Naive B cell (primary cell): ENCODE results near the gene MYL5. TPM values are rescaled to one million over a fixed set of nuclear protein-coding genes. Genes with fewer than 3 reads are reported as not detected.
"Not testable (repeated sequence)": the region's sequence is repeated elsewhere in the genome, so short reads cannot be mapped to it uniquely, and the experiment has no call there.

Experiments
- ATAC-seq, 2 donors: fragments of 150-1000 bp; cut with Tn5 transposase; 2 replicates each; pipeline ENCODE4 v1.10.0; 2021; ENCODE audit warnings: low read depth in 2 of 2, mild to moderate bottlenecking in 2 of 2, moderate library complexity in 2 of 2
- DNase-seq: peaks from one replicate; pipeline ENCODE4 v3.0.0; 2022
- H3K27ac Mint-ChIP-seq, 6 donors: one replicate each; pipeline ENCODE4 v1.8.0; 2020 to 2022; ENCODE audit warnings: mild to moderate bottlenecking in 6 of 6, mixed read lengths in 6 of 6, moderate library complexity in 5 of 6, inconsistent platforms in 2 of 6
- H3K27me3 Mint-ChIP-seq, 3 donors: one replicate each; pipeline ENCODE4 v1.8.0; 2021 to 2022; ENCODE audit warnings: mixed read lengths in 3 of 3, mild to moderate bottlenecking in 1 of 3
- H3K36me3 Mint-ChIP-seq, 2 donors: one replicate each; pipeline ENCODE4 v1.8.0; 2020 to 2022; ENCODE audit warnings: mixed read lengths in 2 of 2, inconsistent platforms in 1 of 2, mild to moderate bottlenecking in 1 of 2
- H3K4me1 Mint-ChIP-seq, 3 donors: one replicate each; pipeline ENCODE4 v1.8.0; 2020 to 2022; ENCODE audit warnings: mixed read lengths in 3 of 3, inconsistent platforms in 1 of 3, mild to moderate bottlenecking in 1 of 3, moderate library complexity in 1 of 3
- H3K4me3 Mint-ChIP-seq, 8 donors: one replicate each; pipeline ENCODE4 v1.8.0; 2020 to 2022; ENCODE audit warnings: mild to moderate bottlenecking in 8 of 8, mixed read lengths in 8 of 8, moderate library complexity in 8 of 8, inconsistent platforms in 2 of 8
- H3K9me3 Mint-ChIP-seq, 7 donors: one replicate each; pipeline ENCODE4 v1.8.0; 2020 to 2022; ENCODE audit warnings: mixed read lengths in 7 of 7, mild to moderate bottlenecking in 5 of 7, inconsistent platforms in 2 of 7, moderate library complexity in 1 of 7
- polyA plus RNA-seq, 6 donors: library from polyadenylated mRNA; unstranded; fragments of 300-500 nt; fragmentation: Illumina TruSeq; gene quantifications; one replicate each; pipeline ENCODE4 v1.2.3, GENCODE V29; 2021; ENCODE audit warnings: low read depth in 6 of 6

Gene MYL5
- polyA plus RNA-seq, 6 donors from 2014 or later: 7.3 to 13.4 (median 11.8) TPM

GRCh38 chr4:632196-632790 lies 42.0 kb upstream of the MYL5 start:
- ATAC-seq (no peak), DNase-seq (no peak)
- peaks cover 7 to 15% (median 12%) of the 10 kb centered on the region in 7 donors for H3K9me3 Mint-ChIP-seq
- H3K27ac Mint-ChIP-seq: peak overlapping the region in 1 of 6 donors; percentile 57
- no peak overlapping the region for H3K4me3 Mint-ChIP-seq
- peaks cover 6 to 16% (median 12%) of the 10 kb centered on the region in 3 donors for H3K27me3 Mint-ChIP-seq
- H3K36me3 Mint-ChIP-seq: peaks cover 0 to 9% of the 10 kb centered on the region in 2 donors
- no peaks in the 10 kb centered on the region for H3K4me1 Mint-ChIP-seq

- no peak for ATAC-seq
- Mint-ChIP-seq H3K27me3 (peaks cover 6 to 22% (median 13%) of the 10 kb centered on the region in 3 donors), H3K36me3 (peaks cover 0 to 9% of the 10 kb centered on the region in 2 donors), H3K4me3 (peak overlapping the region in 1 of 8 donors; percentile 74), H3K27ac (no peak overlapping the region), H3K4me1 (no peaks in the 10 kb centered on the region), H3K9me3 (peaks cover 7 to 15% (median 12%) of the 10 kb centered on the region in 7 donors)
- no peak for DNase-seq
Observed at GRCh38 chr4:632926-633325, 41.4 kb upstream of the MYL5 start.

GRCh38 chr4:633406-633805 lies 40.9 kb upstream of the MYL5 start:
- Mint-ChIP-seq H3K4me3 (no peak overlapping the region), H3K9me3 (peaks cover 7 to 15% (median 12%) of the 10 kb centered on the region in 7 donors), H3K4me1 (no peaks in the 10 kb centered on the region), H3K27me3 (peaks cover 6 to 26% (median 14%) of the 10 kb centered on the region in 3 donors), H3K27ac (no peak overlapping the region), H3K36me3 (peaks cover 0 to 9% of the 10 kb centered on the region in 2 donors)
- ATAC-seq (no peak), DNase-seq (no peak)

DNA sequence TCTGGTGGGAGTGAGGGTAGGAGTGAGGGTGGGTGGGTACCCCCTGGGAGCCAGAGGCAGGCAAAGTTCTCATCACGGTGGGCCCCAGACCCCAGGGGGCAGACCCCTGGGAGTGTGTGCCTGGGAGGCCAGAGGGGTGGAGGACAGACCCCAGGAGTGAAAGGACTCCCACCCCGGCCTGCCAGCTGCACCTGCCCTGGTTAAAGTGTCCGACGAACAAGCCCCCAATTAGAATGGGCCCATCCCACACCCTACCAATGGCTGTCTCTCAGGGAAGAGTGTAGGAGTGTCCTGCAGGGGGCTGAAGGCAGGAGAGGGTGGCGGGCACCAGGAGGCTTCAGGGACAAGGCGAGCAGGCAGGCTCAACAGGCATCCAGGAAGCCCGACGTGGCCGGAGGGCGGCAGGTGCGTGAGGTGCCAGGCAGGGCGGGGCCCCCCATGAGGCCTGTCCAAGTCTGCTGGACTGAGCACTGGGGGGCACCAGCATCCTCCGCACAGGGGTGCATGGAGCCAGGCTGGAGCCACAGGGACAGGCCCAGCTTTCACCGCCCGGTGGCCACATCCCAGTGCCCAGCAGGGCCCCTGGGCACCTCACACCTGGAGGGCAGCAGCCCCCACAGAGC lies 40.3 kb upstream of the MYL5 start:
- Mint-ChIP-seq H3K4me3 (no peak overlapping the region), H3K9me3 (peaks cover 7 to 15% (median 12%) of the 10 kb centered on the region in 7 donors), H3K4me1 (no peaks in the 10 kb centered on the region), H3K36me3 (peaks cover 0 to 9% of the 10 kb centered on the region in 2 donors), H3K27ac (peak overlapping the region in 1 of 6 donors; percentile 21), H3K27me3 (peaks cover 7 to 29% (median 17%) of the 10 kb centered on the region in 3 donors)
- DNase-seq (no peak), ATAC-seq (no peak)

- no peak for ATAC-seq
- no peaks in the 10 kb centered on the region for H3K4me1 Mint-ChIP-seq
- H3K27me3 Mint-ChIP-seq: peaks cover 11 to 32% (median 22%) of the 10 kb centered on the region in 3 donors
- H3K9me3 Mint-ChIP-seq: peaks cover 7 to 17% (median 12%) of the 10 kb centered on the region in 7 donors
- no peak overlapping the region for H3K27ac Mint-ChIP-seq
- DNase-seq: no peak
- H3K4me3 Mint-ChIP-seq: no peak overlapping the region
- peaks cover 0 to 9% of the 10 kb centered on the region in 2 donors for H3K36me3 Mint-ChIP-seq
Observed at GRCh38 chr4:634599-634985, 39.8 kb upstream of the MYL5 start.

DNA sequence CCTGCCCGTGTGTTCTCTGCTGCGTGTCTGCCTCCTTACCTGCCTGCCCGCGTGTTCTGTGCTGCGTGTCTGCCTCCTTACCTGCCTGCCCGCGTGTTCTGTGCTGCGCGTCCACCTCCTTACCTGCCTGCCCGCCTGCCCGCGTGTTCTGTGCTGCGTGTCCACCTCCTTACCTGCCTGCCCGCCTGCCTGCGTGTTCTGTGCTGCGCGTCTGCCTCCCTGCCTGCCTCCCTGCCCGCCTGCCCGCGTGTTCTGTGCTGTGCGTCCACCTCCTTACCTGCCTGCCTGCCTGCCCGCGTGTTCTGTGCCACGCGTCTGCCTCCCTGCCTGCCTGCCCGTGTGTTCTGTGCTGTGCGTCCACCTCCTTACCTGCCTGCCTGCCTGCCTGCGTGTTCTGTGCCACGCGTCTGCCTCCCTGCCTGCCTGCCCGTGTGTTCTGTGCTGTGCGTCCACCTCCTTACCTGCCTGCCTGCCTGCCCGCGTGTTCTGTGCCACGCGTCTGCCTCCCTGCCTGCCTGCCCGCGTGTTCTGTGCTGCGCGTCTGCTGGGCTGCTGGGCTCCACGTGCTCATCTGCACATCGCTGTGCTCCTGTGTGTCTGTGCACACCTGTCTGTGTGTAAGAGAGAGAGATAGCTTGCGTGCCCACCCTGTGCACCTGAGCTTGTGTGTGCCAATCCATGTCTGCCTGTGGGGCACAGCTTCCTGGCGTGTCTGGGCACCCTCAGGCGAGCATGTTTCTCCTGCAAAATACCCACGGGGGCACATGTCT lies 39.1 kb upstream of the MYL5 start:
- not testable (repeated sequence) for H3K27ac Mint-ChIP-seq, H3K4me1 Mint-ChIP-seq, DNase-seq, H3K4me3 Mint-ChIP-seq, ATAC-seq, H3K36me3 Mint-ChIP-seq
- Mint-ChIP-seq H3K9me3 (peaks cover 5 to 17% (median 14%) of the 10 kb centered on the region in 7 donors), H3K27me3 (peaks cover 11 to 33% (median 22%) of the 10 kb centered on the region in 3 donors)

- no peak for DNase-seq
- peaks cover 15 to 40% (median 29%) of the 10 kb centered on the region in 3 donors for H3K27me3 Mint-ChIP-seq
- no peak for ATAC-seq
Observed at GRCh38 chr4:635851-636627, 38.3 kb upstream of the MYL5 start.

DNA sequence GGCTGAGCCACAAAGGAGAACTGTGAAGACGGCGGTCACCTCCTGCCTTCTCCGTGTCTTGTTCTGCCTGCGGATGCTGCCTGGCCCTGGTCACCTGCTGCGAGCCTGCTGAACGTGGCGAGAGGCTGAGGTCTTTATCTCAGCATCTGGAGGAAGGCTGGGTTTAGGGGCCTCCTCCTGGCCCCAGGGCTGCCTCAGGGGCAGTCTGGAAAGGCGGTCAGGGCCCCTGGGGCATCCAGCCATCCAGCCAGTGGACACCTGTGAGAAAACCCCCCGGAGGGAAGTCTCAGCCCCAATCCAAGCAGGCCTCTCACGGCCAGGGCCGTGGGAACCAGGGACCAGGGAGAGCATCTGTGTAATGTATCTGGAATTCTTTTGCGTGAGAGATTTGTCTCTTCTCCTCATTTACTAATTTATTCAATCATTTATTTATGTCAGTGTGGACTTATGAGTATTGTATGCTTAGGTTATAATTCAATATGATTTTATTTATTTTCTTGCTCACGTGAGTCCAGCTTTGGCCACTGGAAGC lies 37.6 kb upstream of the MYL5 start:
- no peaks in the 10 kb centered on the region for H3K4me1 Mint-ChIP-seq
- no peak overlapping the region for H3K4me3 Mint-ChIP-seq

More at GRCh38 chr4:635851-636627, 38.3 kb upstream of the MYL5 start:
- H3K9me3 Mint-ChIP-seq: peaks cover 6 to 20% (median 12%) of the 10 kb centered on the region in 7 donors
- peaks cover 0 to 7% of the 10 kb centered on the region in 2 donors for H3K36me3 Mint-ChIP-seq
- H3K4me3 Mint-ChIP-seq: no peak overlapping the region
- H3K4me1 Mint-ChIP-seq: no peaks in the 10 kb centered on the region
- no peak overlapping the region for H3K27ac Mint-ChIP-seq

GRCh38 chr4:637536-638280 lies 36.6 kb upstream of the MYL5 start:
- H3K4me3 Mint-ChIP-seq: no peak overlapping the region
- ATAC-seq (no peak), DNase-seq (no peak)
- no peak overlapping the region for H3K27ac Mint-ChIP-seq
- peaks cover 13 to 44% (median 31%) of the 10 kb centered on the region in 3 donors for H3K27me3 Mint-ChIP-seq
- peaks cover 0 to 23% (median 9%) of the 10 kb centered on the region in 7 donors for H3K9me3 Mint-ChIP-seq
- H3K36me3 Mint-ChIP-seq: no peaks in the 10 kb centered on the region
- no peaks in the 10 kb centered on the region for H3K4me1 Mint-ChIP-seq

More for the DNA sequence above, 37.6 kb upstream of the MYL5 start:
- peaks cover 0 to 22% (median 10%) of the 10 kb centered on the region in 7 donors for H3K9me3 Mint-ChIP-seq
- ATAC-seq (no peak), DNase-seq (no peak)
- peaks cover 0 to under 1% of the 10 kb centered on the region in 2 donors for H3K36me3 Mint-ChIP-seq
- no peak overlapping the region for H3K27ac Mint-ChIP-seq
- H3K27me3 Mint-ChIP-seq: peaks cover 13 to 44% (median 31%) of the 10 kb centered on the region in 3 donors

DNA sequence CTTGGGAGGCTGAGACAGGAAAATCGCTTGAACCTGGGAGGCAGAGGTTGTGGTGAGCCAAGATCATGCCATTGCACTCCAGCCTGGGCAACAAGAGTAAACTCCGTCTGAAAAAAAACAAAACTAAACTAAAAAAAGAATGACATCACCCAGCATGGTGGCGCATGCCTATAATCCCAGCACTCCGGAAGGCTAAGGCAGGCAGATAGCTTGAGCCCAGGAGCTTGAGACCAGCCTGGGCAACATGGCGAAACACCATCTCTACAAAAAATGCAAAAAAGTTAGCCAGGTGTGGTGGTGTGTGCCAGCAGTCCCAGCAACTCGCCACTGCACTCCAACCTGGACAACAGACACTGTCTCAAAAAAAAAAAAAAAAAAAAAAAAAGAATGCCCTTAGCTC lies 32.0 kb upstream of the MYL5 start:
- not testable (repeated sequence) for DNase-seq, H3K27ac Mint-ChIP-seq, H3K4me1 Mint-ChIP-seq, H3K36me3 Mint-ChIP-seq, H3K4me3 Mint-ChIP-seq, ATAC-seq
- Mint-ChIP-seq H3K9me3 (peaks cover 0 to 24% (median 12%) of the 10 kb centered on the region in 7 donors), H3K27me3 (peaks cover 24 to 53% (median 41%) of the 10 kb centered on the region in 3 donors)

DNA sequence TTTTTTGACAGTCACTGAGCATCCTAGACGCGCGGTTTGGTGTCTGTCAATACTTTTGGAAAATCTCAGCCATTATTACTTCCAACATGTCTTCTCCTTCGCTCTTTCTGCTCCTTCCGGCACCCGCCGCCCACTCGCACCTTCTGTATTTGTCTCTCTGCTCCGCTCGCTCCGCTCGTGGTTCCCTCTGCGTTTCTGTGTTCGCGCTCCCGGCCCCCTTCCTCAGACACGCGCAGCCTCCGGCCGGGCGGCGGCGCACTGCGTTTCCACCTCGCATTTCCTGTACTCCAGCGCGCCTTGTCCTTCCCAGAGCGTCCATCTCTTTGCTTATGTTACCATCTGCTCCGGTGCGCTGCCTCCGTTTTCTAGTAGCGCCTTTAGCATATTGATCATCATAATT lies 27.9 kb upstream of the MYL5 start:
- H3K4me1 Mint-ChIP-seq: no peaks in the 10 kb centered on the region
- ATAC-seq: no peak
- H3K36me3 Mint-ChIP-seq: no peaks in the 10 kb centered on the region
- DNase-seq: no peak
- peaks cover 0 to 12% (median 10%) of the 10 kb centered on the region in 7 donors for H3K9me3 Mint-ChIP-seq
- H3K27ac Mint-ChIP-seq: peak overlapping the region in 1 of 6 donors; percentile 92
- H3K4me3 Mint-ChIP-seq: peak overlapping the region in 4 of 8 donors; percentile 32 to 90 (median 71)
- H3K27me3 Mint-ChIP-seq: peaks cover 11 to 48% (median 17%) of the 10 kb centered on the region in 3 donors

DNA sequence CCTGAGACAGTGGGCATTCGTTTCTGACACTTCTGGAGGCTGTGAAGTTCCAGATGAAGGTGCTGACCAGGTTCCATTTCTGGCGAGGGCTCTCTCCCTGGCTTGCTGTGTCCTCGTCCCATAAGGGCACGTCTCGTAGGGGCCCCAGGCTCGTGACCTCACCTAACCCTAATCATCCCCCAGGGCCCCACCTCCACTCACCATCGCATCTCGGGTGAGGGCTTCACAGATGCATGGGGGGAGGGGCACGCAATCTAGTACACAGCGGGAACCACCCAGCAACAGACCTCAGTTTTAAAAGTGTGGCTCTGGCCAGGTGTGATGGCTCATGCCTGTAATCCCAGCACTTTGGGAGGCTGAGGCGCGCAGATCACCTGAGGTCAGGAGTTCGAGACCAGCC lies 26.9 kb upstream of the MYL5 start:
- no peak overlapping the region for H3K27ac Mint-ChIP-seq
- DNase-seq (no peak), ATAC-seq (no peak)
- H3K36me3 Mint-ChIP-seq: no peaks in the 10 kb centered on the region
- H3K9me3 Mint-ChIP-seq: peaks cover 0 to 10% (median 5%) of the 10 kb centered on the region in 7 donors
- no peak overlapping the region for H3K4me3 Mint-ChIP-seq
- H3K27me3 Mint-ChIP-seq: peaks cover 11 to 55% (median 22%) of the 10 kb centered on the region in 3 donors
- no peaks in the 10 kb centered on the region for H3K4me1 Mint-ChIP-seq
